HK-2 (cell line): ENCODE data around the gene LPCAT1.
"Not testable (repeated sequence)": the region's sequence is repeated elsewhere in the genome, so short reads cannot be mapped to it uniquely, and the experiment has no call there.

Source experiments
- DNase-seq: peaks from one replicate; pipeline ENCODE4 v3.0.0-alpha.2; 2018; ENCODE audit not compliant: unreplicated experiment

LPCAT1 gene

GRCh38 chr5:1522601-1523479, 920 bp downstream of the LPCAT1 start:
- DNase-seq: peak; percentile 32

GRCh38 chr5:1521671-1522600, 1.8 kb downstream of the LPCAT1 start:
- peak; percentile 77 for DNase-seq

- no peak for DNase-seq
Observed at GRCh38 chr5:1520791-1521453, 2.8 kb downstream of the LPCAT1 start.

- no peak for DNase-seq
Observed at GRCh38 chr5:1519631-1520210, 4.0 kb downstream of the LPCAT1 start.

GRCh38 chr5:1517838-1518237, 5.9 kb downstream of the LPCAT1 start:
- DNase-seq: no peak

- DNase-seq: peak; percentile 67
Observed at GRCh38 chr5:1516615-1517601, 6.9 kb downstream of the LPCAT1 start.

- peak; percentile 70 for DNase-seq
Observed at GRCh38 chr5:1515921-1516571, 7.7 kb downstream of the LPCAT1 start.

GRCh38 chr5:1515311-1515920, 8.3 kb downstream of the LPCAT1 start:
- no peak for DNase-seq

GRCh38 chr5:1514819-1515310, 8.9 kb downstream of the LPCAT1 start:
- not testable (repeated sequence) for DNase-seq

- no peak for DNase-seq
Observed at GRCh38 chr5:1514027-1514818, 9.5 kb downstream of the LPCAT1 start.

GRCh38 chr5:1513326-1514026, 10.3 kb downstream of the LPCAT1 start:
- no peak for DNase-seq

GRCh38 chr5:1512541-1513291, 11.0 kb downstream of the LPCAT1 start:
- DNase-seq: no peak

GRCh38 chr5:1511651-1512540, 11.9 kb downstream of the LPCAT1 start:
- peak; percentile 83 for DNase-seq

GRCh38 chr5:1511048-1511447, 12.7 kb downstream of the LPCAT1 start:
- no peak for DNase-seq

GRCh38 chr5:1510631-1511030, 13.1 kb downstream of the LPCAT1 start:
- DNase-seq: no peak

- no peak for DNase-seq
Observed at GRCh38 chr5:1510151-1510561, 13.6 kb downstream of the LPCAT1 start.
